HG02884 (cell line): ENCODE results near the gene KRTAP10-3.
"Not testable (repeated sequence)": the region's sequence is repeated elsewhere in the genome, so short reads cannot be mapped to it uniquely, and the experiment has no call there.

Experiments used
- ATAC-seq: cut with Tn5 transposase; IDR thresholded peaks from one replicate; pipeline ENCODE4 v1.9.1; 2021; ENCODE audit warnings: mild to moderate bottlenecking, moderate library complexity; ENCODE audit not compliant: unreplicated experiment

The KRTAP10-3 gene

GRCh38 chr21:44558695-44559094 lies at the start of gene KRTAP10-3:
KRTAP10-3 (minus strand) TSS chr21:44558795; CDS start chr21:44558715, 80 bp downstream.
- ATAC-seq: no peak

GRCh38 chr21:44606495-44606894 lies 47.9 kb upstream of the KRTAP10-3 start:
- no peak for ATAC-seq

GRCh38 chr21:44603911-44604310 lies 45.3 kb upstream of the KRTAP10-3 start:
- ATAC-seq: no peak

GRCh38 chr21:44603109-44603875 lies 44.7 kb upstream of the KRTAP10-3 start:
- ATAC-seq: no peak

- ATAC-seq: no peak
These were observed 43.9 kb upstream of the KRTAP10-3 start for GRCh38 chr21:44602463-44602850.

- ATAC-seq: no peak
These were observed 43.2 kb upstream of the KRTAP10-3 start for GRCh38 chr21:44601596-44602462.

GRCh38 chr21:44601091-44601490 lies 42.5 kb upstream of the KRTAP10-3 start:
- not testable (repeated sequence) for ATAC-seq

- not testable (repeated sequence) for ATAC-seq
These were observed 41.8 kb upstream of the KRTAP10-3 start, which contains the start of gene KRTAP10-7 for GRCh38 chr21:44600118-44600978. KRTAP10-7 (plus strand) TSS chr21:44600597; CDS start chr21:44600622, 25 bp downstream.

GRCh38 chr21:44599264-44600029 lies 40.9 kb upstream of the KRTAP10-3 start:
- no peak for ATAC-seq

GRCh38 chr21:44598061-44598460 lies 39.5 kb upstream of the KRTAP10-3 start:
- no peak for ATAC-seq

GRCh38 chr21:44596068-44596725 lies 37.6 kb upstream of the KRTAP10-3 start:
- no peak for ATAC-seq

GRCh38 chr21:44595524-44595923 lies 36.9 kb upstream of the KRTAP10-3 start:
- no peak for ATAC-seq

GRCh38 chr21:44594406-44594916 lies 35.9 kb upstream of the KRTAP10-3 start:
- ATAC-seq: no peak

GRCh38 chr21:44593598-44594405 lies 35.2 kb upstream of the KRTAP10-3 start:
- no peak for ATAC-seq

- ATAC-seq: no peak
These were observed 34.1 kb upstream of the KRTAP10-3 start, which contains the start of gene KRTAP10-6 for GRCh38 chr21:44592446-44593311. KRTAP10-6 (minus strand) TSS chr21:44592505; CDS start chr21:44592484, 21 bp downstream.

GRCh38 chr21:44591801-44592130 lies 33.2 kb upstream of the KRTAP10-3 start:
- not testable (repeated sequence) for ATAC-seq
